CD4-positive, alpha-beta T cell treated with Interferon gamma for 1 hour (primary cell): Measurements from ENCODE around the gene DUSP22.
"Not testable (repeated sequence)": the region's sequence is repeated elsewhere in the genome, so short reads cannot be mapped to it uniquely, and the experiment has no call there.

Experiments used
- DNase-seq: peaks from one replicate; pipeline ENCODE4 v3.0.0-alpha.2; 2020

The DUSP22 gene

GRCh38 chr6:325161-325860 is 33.0 kb downstream of the DUSP22 start:
- not testable (repeated sequence) for DNase-seq

- not testable (repeated sequence) for DNase-seq
These were observed 33.8 kb downstream of the DUSP22 start for GRCh38 chr6:326066-326465.

GRCh38 chr6:326896-327537 is 34.7 kb downstream of the DUSP22 start:
- DNase-seq, result no peak

- no peak for DNase-seq
These were observed 35.3 kb downstream of the DUSP22 start for GRCh38 chr6:327538-328116.

GRCh38 chr6:328136-328670 is 35.9 kb downstream of the DUSP22 start:
- DNase-seq, result no peak

- DNase-seq, result no peak
These were observed 36.6 kb downstream of the DUSP22 start for GRCh38 chr6:328924-329323.

GRCh38 chr6:329888-330691 is 37.8 kb downstream of the DUSP22 start:
- no peak for DNase-seq

- DNase-seq, result no peak
These were observed 38.7 kb downstream of the DUSP22 start for GRCh38 chr6:330948-331347.

GRCh38 chr6:331622-332521 is 39.6 kb downstream of the DUSP22 start:
- DNase-seq, result no peak

GRCh38 chr6:332671-333070 is 40.4 kb downstream of the DUSP22 start:
- no peak for DNase-seq

GRCh38 chr6:333379-334002 is 41.2 kb downstream of the DUSP22 start:
- DNase-seq, result no peak

GRCh38 chr6:334536-335510 is 42.5 kb downstream of the DUSP22 start:
- DNase-seq, result no peak

- no peak for DNase-seq
These were observed 43.3 kb downstream of the DUSP22 start for GRCh38 chr6:335572-335971.

- DNase-seq, result peak; percentile 40
These were observed 44.1 kb downstream of the DUSP22 start for GRCh38 chr6:336159-337114.

GRCh38 chr6:337805-338368 is 45.6 kb downstream of the DUSP22 start:
- DNase-seq, result peak; percentile 31

- no peak for DNase-seq
These were observed 46.6 kb downstream of the DUSP22 start for GRCh38 chr6:338815-339262.

GRCh38 chr6:339480-339879 is 47.2 kb downstream of the DUSP22 start:
- no peak for DNase-seq

GRCh38 chr6:340186-340955 is 48.1 kb downstream of the DUSP22 start:
- DNase-seq, result no peak
